ENCODE measurements around the gene RPS6KA2. TPM values are rescaled to one million over a fixed set of nuclear protein-coding genes. Genes with fewer than 3 reads are reported as not detected.

RPS6KA2 gene
- total RNA-seq, 4 donors from 2014 or later: 22.7 to 55.9 (median 40.6) TPM

MicroRNA genes within 50 kb of the gene (microRNA counts, 767-probe panel; counts per million panel counts)
- 0 to 358 counts per million in 2 donors for microRNA hsa-miR-1913

Small RNA genes within 50 kb of the gene (microRNA-seq; reads per million reads assigned to microRNA genes)
- gene MIR1913 (ENCODE audit: borderline number of aligned reads in 1 of 2, borderline replicate concordance in 2 of 2): 0.57 to 0.68 reads per million in 2 donors

Other genes starting within 250 kb of the RPS6KA2 start
- 10 to 100 TPM; 35.4 to 63.6 (median 48.7) TPM for gene MPC1, start 244.3 kb downstream of the RPS6KA2 start, total RNA-seq
- gene RAMACL, start 40.6 kb downstream of the RPS6KA2 start, total RNA-seq: 1 to 10 TPM in 3 of 4 donors, under 1 TPM in 1; 0.93 to 2.1 (median 1.5) TPM